ENCODE results near the gene PSG6. TPM values are rescaled to one million over a fixed set of nuclear protein-coding genes. Genes with fewer than 3 reads are reported as not detected.
"Not testable (repeated sequence)": the region's sequence is repeated elsewhere in the genome, so short reads cannot be mapped to it uniquely, and the experiment has no call there.

Gene PSG6
- polyA plus RNA-seq, 3 donors, result not detected

DNA sequence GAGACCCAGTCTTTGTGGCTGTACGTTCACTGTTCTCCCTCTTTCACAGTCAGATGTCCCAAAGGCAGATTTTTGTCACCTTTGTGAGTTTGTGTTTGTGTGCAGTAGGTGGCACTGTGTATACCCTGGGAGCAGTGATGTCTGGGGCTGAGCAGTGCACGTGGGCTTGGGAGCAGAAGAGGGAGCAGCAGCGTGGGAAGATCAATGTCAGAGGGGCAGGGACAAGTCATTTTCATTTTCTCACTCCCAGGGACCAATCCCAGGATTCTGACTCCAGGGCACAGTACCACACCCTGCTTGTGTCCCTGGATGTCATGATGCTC lies 2.0 kb upstream of the PSG6 start:
- no peaks in the 10 kb centered on the region for H3K4me1 ChIP-seq (ENCODE audit: control insufficient read depth in 1 of 2, insufficient read depth in 2 of 2, low read length in 2 of 2)
- no peak for DNase-seq
- no peak overlapping the region for H3K4me2 ChIP-seq (replicated peaks; ENCODE audit: extremely low read depth, low read length, poor library complexity, severe bottlenecking)
- Mint-ChIP-seq H3K4me1 (no peaks in the 10 kb centered on the region), H3K4me3 (no peak overlapping the region), H3K36me3 (no peaks in the 10 kb centered on the region), H3K9me3 (peaks cover 0 to 3% (median 0%) of the 10 kb centered on the region in 7 donors), H3K27ac (peak overlapping the region in 1 of 7 donors; percentile 43), H3K27me3 (ENCODE audit: low read depth in 3 of 3) (peaks cover 2 to 9% (median 7%) of the 10 kb centered on the region in 3 donors)
- H4K20me1 ChIP-seq (ENCODE audit: insufficient read depth, low read length), result no peaks in the 10 kb centered on the region
- TF ChIP-seq, protein P1, sequence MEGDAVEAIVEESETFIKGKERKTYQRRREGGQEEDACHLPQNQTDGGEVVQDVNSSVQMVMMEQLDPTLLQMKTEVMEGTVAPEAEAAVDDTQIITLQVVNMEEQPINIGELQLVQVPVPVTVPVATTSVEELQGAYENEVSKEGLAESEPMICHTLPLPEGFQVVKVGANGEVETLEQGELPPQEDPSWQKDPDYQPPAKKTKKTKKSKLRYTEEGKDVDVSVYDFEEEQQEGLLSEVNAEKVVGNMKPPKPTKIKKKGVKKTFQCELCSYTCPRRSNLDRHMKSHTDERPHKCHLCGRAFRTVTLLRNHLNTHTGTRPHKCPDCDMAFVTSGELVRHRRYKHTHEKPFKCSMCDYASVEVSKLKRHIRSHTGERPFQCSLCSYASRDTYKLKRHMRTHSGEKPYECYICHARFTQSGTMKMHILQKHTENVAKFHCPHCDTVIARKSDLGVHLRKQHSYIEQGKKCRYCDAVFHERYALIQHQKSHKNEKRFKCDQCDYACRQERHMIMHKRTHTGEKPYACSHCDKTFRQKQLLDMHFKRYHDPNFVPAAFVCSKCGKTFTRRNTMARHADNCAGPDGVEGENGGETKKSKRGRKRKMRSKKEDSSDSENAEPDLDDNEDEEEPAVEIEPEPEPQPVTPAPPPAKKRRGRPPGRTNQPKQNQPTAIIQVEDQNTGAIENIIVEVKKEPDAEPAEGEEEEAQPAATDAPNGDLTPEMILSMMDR (IDR thresholded peaks at IDR 0.05), result no peak
- H3K4me3 ChIP-seq (replicated peaks in 1 of 3; ENCODE audit: low read depth in 2 of 3, low read length in 3 of 3), result no peak overlapping the region
- no peak overlapping the region for H2AFZ ChIP-seq (ENCODE audit: insufficient read depth, low read depth, low read length, poor library complexity, severe bottlenecking)
- H3K36me3 ChIP-seq (replicated peaks in 1 of 2; ENCODE audit: control insufficient read depth in 1 of 2, insufficient read depth in 2 of 2, low read length in 2 of 2), result no peaks in the 10 kb centered on the region
- intact Hi-C loops (cut with micrococcal nuclease), result no loop called here
- H3K79me2 ChIP-seq (ENCODE audit: insufficient read depth, low read length), result no peaks in the 10 kb centered on the region
- no peak overlapping the region for H3K9ac ChIP-seq (ENCODE audit: insufficient read depth, low read length, poor library complexity, severe bottlenecking)
- H3K27me3 ChIP-seq (ENCODE audit: control insufficient read depth in 2 of 2, insufficient read depth in 2 of 2, low read length in 2 of 2), result no peaks in the 10 kb centered on the region
- no peaks in the 10 kb centered on the region for H3K9me3 ChIP-seq (replicated peaks in 1 of 2; ENCODE audit: control insufficient read depth in 1 of 2, insufficient read depth in 1 of 2, low read length in 2 of 2)
- no CpG with 5 or more reads among the region's 3 CpGs for WGBS (ENCODE audit: insufficient coverage)
- no peak overlapping the region for H3K27ac ChIP-seq (ENCODE audit: low read depth in 1 of 2, low read length in 2 of 2)

DNA sequence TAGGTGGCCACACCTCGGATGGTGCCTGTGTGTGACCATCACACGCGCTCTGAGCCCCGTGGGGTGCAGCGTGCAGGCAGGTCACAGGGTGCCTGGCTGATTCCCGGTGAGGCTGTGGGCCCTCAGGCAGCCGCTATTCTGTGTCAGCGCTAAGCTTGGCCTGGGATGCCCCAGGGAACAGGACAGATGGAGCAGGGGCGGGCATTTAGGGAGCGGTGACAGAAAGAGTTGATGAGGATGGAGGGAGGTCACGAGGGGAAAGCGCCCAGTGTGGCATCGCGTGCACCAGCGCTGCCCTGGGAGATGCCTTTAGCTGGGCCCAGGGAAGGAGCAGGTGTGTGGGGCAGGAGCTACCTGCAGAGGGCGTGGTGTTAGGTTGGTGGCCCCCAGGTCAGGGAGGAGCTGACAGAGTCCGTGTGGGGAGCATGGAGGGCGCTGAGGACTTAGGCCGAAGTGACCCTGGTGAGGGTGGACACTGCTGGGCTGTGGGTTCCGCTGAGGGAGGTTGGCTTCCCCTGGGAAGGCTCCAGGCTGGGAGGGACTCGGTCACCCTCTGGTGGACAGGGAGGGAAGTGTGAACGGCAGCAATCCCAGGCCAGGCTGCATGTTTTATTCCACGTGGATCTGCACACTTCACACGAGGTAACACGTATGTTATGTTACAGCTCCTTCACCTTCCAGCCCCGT lies 1.5 kb upstream of the PSG6 start:
- H3K36me3 ChIP-seq (replicated peaks in 1 of 2; ENCODE audit: control insufficient read depth in 1 of 2, insufficient read depth in 2 of 2, low read length in 2 of 2); H3K27me3 ChIP-seq (ENCODE audit: control insufficient read depth in 2 of 2, insufficient read depth in 2 of 2, low read length in 2 of 2); H3K4me3 ChIP-seq (replicated peaks in 1 of 3; ENCODE audit: low read depth in 2 of 3, low read length in 3 of 3); H3K4me3 Mint-ChIP-seq; DNase-seq; H3K79me2 ChIP-seq (ENCODE audit: insufficient read depth, low read length); H4K20me1 ChIP-seq (ENCODE audit: insufficient read depth, low read length); H3K27me3 Mint-ChIP-seq (ENCODE audit: low read depth in 3 of 3); H2AFZ ChIP-seq (ENCODE audit: insufficient read depth, low read depth, low read length, poor library complexity, severe bottlenecking); H3K4me2 ChIP-seq (replicated peaks; ENCODE audit: extremely low read depth, low read length, poor library complexity, severe bottlenecking); H3K36me3 Mint-ChIP-seq; H3K9me3 ChIP-seq (replicated peaks in 1 of 2; ENCODE audit: control insufficient read depth in 1 of 2, insufficient read depth in 1 of 2, low read length in 2 of 2); H3K4me1 Mint-ChIP-seq; H3K9me3 Mint-ChIP-seq; H3K27ac ChIP-seq (ENCODE audit: low read depth in 1 of 2, low read length in 2 of 2); H3K27ac Mint-ChIP-seq; intact Hi-C loops (cut with micrococcal nuclease); H3K4me1 ChIP-seq (ENCODE audit: control insufficient read depth in 1 of 2, insufficient read depth in 2 of 2, low read length in 2 of 2); H3K9ac ChIP-seq (ENCODE audit: insufficient read depth, low read length, poor library complexity, severe bottlenecking): not testable (repeated sequence)
- 77% methylated on average over 15 of the region's 26 CpGs for WGBS (ENCODE audit: insufficient coverage)
- TF ChIP-seq, protein P1 (IDR thresholded peaks at IDR 0.05), result peak; percentile 20

DNA sequence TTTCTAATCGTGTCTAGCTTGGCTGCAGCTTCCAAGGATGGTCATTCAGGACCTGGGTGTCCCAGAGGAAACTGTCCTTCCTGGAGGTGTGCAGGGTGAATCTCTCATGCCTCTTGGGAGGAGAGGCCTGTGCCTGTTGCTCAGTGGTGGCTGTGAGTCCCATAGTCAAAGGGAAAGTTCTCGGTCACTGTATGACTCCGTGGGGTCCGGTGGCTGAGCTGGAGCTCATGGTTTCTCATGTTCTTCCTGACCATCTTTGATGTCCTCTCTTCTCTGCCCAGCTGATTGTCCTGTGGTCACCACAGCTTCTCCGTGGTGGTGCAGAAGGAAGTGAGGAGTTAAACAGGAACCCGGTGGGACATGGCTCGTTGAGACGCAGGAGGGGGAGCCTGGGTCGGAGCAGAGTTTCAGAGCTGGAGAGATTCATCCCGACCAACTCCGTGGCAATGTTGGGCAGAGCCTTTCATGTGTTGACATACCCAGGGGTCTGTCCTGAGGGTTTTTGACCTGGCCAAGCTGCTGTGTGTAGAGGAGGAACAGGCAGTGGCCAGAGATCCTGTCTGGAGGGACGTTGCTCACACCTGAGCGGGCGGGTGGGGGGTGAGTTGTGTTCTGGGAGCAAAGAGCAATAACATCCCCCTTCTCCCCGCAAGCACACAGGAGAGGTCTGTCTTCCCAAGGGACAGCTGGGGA lies 829 bp upstream of the PSG6 start:
- H3K27ac Mint-ChIP-seq, result peak overlapping the region in 1 of 7 donors; percentile 28
- H3K9ac ChIP-seq (ENCODE audit: insufficient read depth, low read length, poor library complexity, severe bottlenecking); H2AFZ ChIP-seq (ENCODE audit: insufficient read depth, low read depth, low read length, poor library complexity, severe bottlenecking); H3K36me3 Mint-ChIP-seq; H3K4me3 ChIP-seq (replicated peaks in 1 of 3; ENCODE audit: low read depth in 2 of 3, low read length in 3 of 3); H3K4me1 ChIP-seq (ENCODE audit: control insufficient read depth in 1 of 2, insufficient read depth in 2 of 2, low read length in 2 of 2); DNase-seq; H3K9me3 Mint-ChIP-seq; H3K4me3 Mint-ChIP-seq; H3K79me2 ChIP-seq (ENCODE audit: insufficient read depth, low read length); H3K9me3 ChIP-seq (replicated peaks in 1 of 2; ENCODE audit: control insufficient read depth in 1 of 2, insufficient read depth in 1 of 2, low read length in 2 of 2); H3K4me2 ChIP-seq (replicated peaks; ENCODE audit: extremely low read depth, low read length, poor library complexity, severe bottlenecking); H3K36me3 ChIP-seq (replicated peaks in 1 of 2; ENCODE audit: control insufficient read depth in 1 of 2, insufficient read depth in 2 of 2, low read length in 2 of 2); H3K27ac ChIP-seq (ENCODE audit: low read depth in 1 of 2, low read length in 2 of 2); H3K27me3 ChIP-seq (ENCODE audit: control insufficient read depth in 2 of 2, insufficient read depth in 2 of 2, low read length in 2 of 2); H4K20me1 ChIP-seq (ENCODE audit: insufficient read depth, low read length); H3K4me1 Mint-ChIP-seq; H3K27me3 Mint-ChIP-seq (ENCODE audit: low read depth in 3 of 3); intact Hi-C loops (cut with micrococcal nuclease): not testable (repeated sequence)
- WGBS (ENCODE audit: insufficient coverage), result 48% methylated on average over 10 of the region's 15 CpGs
